ENCODE results near the gene SLC22A12.
"Not testable (repeated sequence)": the region's sequence is repeated elsewhere in the genome, so short reads cannot be mapped to it uniquely, and the experiment has no call there.

SLC22A12 gene

DNA sequence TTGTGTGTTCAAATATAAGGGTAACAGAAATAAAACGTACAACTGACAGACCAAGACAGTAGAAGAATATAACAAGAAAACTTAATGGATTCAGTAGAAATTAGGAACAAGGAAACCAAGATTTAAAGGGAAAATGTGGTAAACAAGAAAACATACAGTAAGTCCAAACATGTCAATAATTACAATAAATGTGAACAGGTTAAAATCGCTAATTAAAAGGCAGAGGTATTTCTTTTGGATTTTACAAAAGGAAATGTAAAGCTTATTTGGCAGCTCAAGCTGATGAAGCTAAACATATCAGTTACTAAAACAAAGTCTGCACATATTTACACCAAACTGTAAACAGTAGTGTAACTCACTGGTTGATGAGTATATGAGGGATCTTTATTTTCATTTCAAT, 2.3 kb upstream of the SLC22A12 start:
- no peak for FAIRE-seq

DNA sequence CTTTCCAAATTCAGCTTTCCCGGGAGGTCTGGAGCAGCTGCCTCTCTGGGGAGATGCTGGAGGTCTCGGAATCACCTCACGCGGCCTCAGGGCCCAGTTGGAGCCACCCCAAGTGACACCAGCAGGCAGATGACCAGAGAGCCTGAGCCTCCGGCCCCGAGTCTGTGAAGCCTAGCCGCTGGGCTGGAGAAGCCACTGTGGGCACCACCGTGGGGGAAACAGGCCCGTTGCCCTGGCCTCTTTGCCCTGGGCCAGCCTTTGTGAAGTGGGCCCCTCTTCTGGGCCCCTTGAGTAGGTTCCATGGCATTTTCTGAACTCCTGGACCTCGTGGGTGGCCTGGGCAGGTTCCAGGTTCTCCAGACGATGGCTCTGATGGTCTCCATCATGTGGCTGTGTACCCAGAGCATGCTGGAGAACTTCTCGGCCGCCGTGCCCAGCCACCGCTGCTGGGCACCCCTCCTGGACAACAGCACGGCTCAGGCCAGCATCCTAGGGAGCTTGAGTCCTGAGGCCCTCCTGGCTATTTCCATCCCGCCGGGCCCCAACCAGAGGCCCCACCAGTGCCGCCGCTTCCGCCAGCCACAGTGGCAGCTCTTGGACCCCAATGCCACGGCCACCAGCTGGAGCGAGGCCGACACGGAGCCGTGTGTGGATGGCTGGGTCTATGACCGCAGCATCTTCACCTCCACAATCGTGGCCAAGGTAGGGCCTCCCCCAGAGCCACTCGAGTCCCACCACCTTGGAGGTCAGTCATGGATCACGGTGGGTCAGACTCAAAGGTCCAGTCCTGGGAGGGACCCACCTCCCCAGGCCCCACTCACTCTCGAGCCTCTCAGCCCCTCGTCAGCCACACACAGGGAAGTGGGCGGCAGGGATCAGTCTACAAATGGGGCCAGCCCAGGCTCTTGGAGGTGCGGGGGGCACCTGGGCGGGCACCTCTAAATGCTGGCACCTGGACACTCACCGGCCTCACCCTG, 525 bp downstream of the SLC22A12 start:
- no peak for FAIRE-seq

DNA sequence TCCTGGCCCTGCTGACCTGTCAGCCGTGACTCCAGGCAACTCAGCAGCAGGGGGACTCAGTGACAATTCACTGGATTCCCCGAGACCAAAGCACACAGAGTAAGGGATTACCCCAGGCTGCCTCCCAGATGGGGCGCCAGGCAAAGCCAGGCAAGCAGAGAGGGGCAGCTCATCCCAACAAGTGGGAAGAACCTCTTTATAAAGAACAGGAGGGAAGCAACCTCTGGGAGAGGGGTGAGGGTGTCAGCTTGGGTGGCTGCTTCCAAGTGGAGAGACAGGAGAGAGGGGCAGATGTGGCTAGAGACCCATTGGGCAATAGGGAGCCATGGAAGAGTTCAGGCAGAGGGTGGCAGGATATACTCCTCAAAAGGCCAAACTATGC, 1.2 kb downstream of the SLC22A12 start:
- FAIRE-seq, result no peak

DNA sequence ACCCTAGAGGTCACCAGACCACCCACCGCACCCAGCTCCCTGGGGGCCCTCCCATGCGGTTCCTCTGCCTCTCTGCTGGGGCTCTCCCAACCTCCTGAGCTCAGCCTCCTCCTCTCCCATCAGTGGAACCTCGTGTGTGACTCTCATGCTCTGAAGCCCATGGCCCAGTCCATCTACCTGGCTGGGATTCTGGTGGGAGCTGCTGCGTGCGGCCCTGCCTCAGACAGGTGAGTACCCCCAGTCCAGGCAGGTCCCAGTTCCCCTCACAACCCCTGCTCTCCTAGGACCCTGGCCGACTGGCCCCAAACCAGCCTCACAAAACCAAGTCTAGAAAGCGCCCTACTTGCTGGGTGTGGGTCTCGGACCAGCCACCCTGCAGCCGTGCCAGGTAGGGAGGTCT, 1.6 kb downstream of the SLC22A12 start:
- FAIRE-seq, result no peak

DNA sequence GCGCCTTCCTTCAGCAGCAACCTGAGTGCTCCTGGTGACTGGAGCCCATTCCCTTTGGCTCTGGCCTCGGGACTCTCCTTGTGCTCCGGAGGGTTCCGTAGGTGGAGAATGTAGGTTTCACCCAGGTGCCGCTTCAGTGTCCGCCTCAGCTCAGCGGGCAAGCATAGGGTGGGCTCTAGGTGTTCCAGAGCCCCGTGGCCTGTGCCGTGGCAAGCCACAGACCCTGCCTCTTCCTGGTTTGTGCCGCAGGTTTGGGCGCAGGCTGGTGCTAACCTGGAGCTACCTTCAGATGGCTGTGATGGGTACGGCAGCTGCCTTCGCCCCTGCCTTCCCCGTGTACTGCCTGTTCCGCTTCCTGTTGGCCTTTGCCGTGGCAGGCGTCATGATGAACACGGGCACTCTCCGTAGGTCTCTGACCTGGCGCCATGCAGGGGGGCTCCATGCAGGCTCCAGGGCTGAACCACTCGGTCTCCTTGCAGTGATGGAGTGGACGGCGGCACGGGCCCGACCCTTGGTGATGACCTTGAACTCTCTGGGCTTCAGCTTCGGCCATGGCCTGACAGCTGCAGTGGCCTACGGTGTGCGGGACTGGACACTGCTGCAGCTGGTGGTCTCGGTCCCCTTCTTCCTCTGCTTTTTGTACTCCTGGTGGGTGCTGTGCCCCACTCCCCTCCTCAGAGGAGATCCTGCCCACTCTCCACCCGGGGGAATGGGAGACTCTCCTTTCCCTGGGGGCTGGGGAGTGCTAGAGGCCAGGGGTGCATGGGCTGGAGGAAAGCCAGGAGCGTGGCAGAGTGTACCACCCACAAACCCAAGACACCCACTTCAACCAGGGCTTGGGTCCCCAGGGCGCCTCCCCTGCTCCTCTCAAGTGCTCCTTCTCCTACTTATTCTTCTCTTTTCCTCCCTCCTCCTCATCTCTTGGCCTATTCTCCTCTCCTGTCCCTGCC, 2.4 kb downstream of the SLC22A12 start:
- no peak for FAIRE-seq

DNA sequence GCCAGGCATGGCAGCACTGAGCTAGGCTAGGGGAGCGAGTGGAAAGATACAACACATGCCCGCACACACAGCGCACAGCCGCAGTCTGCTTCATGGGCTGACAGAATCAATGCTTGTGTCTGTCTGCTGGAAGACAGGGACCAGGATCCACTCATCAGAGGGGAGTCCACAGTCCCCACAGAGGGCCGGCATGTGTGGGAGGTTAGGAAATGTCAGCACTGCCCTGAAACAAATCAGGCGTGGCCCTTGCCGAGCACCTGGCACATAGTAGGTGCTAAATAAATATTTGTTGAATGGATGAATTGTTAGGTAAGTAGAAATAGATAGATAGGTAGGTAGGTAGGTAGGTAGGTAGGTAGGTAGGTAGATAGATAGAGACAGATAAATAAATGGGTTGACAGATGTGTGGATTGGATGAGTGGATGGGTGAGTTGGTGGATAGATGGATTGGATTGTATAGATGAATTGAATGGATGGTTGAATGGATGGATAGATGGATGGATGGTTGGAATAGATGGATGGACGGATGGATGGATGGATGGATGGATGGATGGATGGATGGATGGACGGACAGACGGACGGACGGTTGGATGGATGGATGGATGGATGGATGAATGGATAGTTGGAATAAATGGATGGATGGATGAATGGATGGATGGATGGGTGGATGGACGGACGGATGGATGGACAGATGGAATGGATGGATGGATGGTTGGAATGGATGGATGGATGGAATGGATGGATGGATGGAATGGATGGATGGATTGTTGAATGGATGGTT, 3.3 kb downstream of the SLC22A12 start:
- no peak for FAIRE-seq

DNA sequence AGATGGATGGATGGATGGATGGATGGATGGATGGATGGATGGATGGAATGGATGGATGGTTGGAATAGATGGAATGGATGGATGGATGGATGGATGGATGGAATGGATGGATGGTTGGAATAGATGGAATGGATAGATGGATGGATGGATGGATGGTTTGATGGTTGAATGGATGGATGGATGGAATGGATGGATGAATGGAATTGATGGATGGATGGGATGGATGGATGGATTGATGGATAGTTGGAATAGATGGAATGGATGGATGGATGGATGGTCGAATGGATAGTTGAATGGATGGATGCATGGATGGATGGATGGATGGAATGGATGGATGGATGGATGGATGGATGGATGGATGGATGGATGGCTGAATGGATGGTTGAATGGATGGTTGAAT, 4.9 kb downstream of the SLC22A12 start:
- FAIRE-seq, result not testable (repeated sequence)

DNA sequence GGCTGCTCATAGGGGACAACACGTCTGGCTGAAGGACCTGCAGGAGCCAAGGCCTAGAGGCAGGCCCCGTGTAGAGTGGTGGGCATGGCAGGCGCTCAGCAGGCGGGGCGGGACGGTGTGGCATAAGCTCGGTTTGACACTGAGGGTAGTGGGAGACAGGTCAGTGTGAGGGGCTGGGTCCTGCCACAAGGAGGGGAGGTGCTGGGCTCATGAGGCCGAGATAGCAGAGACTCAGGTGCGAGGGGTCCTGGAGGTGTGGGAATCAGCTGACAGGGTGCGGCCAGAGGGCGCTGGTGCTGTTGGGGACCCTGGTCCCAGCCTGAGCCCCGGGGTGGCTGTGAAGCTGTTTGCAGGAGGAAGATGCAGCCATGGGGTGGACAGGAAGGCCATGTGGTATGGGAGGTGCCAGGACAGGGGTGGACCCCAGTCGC, 6.7 kb downstream of the SLC22A12 start:
- FAIRE-seq, result no peak

DNA sequence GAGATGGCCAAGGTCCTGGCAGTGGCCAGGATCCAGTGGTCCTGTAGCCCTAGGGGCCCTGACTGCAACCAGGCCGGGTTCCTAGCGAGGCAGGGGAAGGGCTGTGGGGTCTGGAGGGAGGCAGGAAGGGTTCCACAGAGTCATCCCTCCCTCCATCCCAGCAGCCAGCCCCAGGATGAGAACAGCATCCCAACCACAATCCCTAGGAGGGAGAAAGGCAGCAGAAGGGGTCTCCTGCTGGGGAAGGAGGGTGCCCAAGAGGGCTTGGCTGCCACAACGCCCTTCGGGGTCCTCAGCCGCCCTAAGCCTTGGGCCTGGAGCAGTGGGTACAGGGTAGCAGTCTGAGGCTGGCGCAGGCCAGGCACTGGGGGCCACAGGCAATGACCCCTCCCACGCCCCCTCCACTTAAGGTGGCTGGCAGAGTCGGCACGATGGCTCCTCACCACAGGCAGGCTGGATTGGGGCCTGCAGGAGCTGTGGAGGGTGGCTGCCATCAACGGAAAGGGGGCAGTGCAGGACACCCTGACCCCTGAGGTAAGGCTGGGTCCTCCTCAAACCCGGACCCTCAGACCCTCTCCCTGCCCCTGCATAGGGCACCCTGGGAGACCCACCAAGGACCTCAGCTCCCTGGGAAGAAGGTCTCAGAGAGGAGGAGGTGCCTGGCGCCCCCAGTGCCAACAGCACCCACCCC, 7.2 kb downstream of the SLC22A12 start:
- no peak for FAIRE-seq

DNA sequence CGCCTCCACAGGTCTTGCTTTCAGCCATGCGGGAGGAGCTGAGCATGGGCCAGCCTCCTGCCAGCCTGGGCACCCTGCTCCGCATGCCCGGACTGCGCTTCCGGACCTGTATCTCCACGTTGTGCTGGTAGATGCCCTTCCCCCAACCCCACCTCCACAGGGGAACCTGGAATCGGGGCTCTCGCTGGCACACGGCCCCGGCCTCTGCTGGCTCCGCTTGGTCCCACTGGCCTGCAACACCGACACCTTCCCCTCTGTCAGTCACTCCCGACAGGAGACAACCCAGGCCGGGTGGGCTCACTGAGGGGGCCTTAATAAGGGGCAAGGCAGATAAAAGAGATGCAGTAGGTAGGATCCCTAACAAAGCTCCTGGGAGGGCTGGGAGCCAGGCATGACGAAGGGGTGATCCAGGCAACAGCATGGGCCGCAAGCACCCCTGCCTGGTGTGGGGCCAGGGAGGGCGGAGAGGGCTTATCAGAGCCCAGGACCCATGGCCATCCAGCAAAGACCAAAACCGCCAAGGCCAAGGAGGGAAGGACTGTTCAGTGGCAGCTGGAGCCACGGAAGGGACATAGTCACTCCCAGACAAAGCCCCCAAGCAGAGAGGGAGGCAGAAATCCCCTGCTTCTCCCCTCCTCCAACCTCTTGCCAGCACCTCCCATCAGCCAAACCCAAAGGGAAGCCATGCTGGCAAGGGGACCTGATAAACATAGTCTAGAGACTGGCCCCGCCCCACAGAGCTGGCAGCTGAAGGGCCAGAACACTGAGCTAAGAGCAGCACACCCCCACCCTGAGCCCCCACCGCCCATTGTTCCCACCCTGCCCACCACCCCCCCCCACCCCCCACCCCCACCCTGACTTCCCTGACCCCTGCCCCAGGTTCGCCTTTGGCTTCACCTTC, 8.0 kb downstream of the SLC22A12 start:
- FAIRE-seq, result no peak

DNA sequence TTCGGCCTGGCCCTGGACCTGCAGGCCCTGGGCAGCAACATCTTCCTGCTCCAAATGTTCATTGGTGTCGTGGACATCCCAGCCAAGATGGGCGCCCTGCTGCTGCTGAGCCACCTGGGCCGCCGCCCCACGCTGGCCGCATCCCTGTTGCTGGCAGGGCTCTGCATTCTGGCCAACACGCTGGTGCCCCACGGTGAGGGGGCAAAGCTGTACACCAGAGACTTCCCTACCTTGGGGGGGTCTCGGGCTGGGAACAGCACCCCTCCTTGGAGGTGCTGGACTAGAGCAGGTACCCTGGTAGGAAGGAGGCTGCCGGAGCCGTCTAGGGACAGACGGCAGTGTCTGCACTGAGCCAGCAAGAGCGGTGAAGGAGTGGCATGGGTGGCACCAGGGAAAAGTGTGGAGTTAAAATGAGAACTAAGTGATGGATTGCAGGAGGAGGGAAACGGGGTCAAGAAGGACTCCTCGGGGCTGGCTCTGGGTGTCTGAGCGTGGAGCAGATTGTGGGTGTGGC, 8.7 kb downstream of the SLC22A12 start:
- FAIRE-seq, result no peak

DNA sequence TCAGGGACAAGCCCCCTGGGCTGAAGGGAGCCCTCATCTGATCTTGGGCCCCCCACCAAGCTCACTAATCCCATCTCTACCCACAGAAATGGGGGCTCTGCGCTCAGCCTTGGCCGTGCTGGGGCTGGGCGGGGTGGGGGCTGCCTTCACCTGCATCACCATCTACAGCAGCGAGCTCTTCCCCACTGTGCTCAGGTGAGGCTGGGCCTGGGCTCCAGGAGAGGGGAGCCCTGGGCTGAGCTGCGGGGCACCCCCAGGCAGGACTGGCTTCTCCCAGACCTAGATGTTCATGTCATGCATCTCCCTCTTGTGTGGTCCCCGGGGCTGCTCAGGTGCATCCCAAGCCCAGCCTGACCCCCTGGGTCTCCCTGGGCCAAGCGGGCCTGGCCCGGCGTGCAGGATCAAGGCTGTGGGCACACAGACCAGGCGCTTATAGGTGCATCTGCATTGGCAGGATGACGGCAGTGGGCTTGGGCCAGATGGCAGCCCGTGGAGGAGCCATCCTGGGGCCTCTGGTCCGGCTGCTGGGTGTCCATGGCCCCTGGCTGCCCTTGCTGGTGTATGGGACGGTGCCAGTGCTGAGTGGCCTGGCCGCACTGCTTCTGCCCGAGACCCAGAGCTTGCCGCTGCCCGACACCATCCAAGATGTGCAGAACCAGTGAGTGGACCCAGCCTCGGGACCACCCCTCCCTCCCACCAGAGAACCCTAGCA, 9.4 kb downstream of the SLC22A12 start:
- FAIRE-seq, result no peak

DNA sequence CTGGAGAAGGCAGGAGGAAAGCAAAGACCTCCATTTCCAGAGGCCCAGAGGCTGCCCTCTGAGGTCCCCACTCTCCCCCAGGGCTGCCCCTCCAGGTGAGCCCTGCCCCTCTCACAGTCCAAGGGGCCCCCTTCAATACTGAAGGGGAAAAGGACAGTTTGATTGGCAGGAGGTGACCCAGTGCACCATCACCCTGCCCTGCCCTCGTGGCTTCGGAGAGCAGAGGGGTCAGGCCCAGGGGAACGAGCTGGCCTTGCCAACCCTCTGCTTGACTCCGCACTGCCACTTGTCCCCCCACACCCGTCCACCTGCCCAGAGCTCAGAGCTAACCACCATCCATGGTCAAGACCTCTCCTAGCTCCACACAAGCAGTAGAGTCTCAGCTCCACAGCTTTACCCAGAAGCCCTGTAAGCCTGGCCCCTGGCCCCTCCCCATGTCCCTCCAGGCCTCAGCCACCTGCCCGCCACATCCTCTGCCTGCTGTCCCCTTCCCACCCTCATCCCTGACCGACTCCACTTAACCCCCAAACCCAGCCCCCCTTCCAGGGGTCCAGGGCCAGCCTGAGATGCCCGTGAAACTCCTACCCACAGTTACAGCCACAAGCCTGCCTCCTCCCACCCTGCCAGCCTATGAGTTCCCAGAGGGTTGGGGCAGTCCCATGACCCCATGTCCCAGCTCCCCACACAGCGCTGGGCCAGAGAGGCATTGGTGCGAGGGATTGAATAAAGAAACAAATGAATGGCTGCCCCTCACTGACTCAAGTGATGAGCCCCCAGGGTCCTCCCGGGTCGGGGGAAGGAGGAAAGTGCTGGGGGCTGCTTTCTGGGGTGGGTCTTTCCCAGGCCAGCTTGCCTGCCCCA, 10.8 kb downstream of the SLC22A12 start:
- FAIRE-seq, result no peak

DNA sequence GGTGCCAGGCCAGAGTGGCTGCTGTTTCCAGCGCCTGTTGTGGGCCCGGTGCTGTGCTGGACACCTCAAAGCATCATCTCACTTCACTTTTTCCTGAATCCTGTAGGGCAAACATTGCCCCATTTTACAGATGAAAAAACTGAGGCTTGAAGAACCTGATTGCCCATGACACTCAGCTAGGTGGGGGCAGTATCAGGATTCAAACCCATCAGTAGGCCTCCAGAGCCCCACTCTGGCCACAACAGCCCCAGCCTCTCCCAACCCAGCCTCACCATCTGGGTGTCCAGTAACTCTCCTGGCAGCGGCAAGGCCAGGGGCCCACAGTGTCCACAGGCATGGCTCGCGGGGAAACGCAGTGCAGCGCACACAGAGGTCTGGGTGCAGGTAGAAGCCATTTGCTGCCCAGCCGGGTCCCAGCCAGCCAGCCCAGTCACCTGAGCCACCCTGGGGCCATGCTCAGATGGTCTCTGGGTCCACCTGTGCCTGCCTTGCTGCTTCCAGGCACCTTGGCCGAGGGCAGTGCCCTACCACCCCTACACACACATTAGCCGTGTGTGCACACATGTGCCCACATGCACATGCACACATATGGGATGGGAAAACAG, 11.5 kb downstream of the SLC22A12 start:
- FAIRE-seq, result no peak

DNA sequence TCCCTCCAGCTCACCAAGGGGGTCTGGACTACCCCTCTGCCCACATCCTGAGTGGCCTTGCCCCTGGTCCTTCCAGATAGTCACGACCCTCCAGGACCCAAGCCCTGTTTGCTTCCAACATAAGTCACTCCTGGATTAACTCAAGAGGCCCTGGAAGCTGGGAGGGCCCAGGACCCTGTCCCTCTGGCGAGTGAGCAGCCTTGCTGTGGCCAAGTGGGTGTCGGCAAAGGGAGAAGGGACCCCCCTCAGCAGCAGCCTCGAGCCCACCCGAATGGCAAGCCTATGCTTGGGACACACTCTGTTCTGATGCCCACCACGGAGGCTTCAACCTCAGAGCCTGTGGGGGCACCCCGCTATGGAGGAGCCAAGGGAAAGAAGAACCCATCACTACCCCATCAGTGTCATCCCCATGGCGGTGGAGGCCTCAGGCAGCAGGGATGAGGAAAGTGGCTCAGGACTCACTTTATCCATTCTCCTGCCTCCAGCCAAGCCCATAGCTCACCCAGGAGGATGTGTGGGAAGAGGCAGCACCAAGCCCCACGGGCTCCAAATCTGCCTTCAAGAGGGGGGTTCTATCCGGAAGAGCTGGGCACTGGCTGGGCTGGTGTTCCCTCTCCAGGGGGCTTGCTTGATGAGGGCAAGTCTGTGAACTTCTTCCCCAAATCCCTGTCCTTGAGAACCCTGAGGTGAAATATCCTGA, 12.5 kb downstream of the SLC22A12 start:
- FAIRE-seq, result no peak

DNA sequence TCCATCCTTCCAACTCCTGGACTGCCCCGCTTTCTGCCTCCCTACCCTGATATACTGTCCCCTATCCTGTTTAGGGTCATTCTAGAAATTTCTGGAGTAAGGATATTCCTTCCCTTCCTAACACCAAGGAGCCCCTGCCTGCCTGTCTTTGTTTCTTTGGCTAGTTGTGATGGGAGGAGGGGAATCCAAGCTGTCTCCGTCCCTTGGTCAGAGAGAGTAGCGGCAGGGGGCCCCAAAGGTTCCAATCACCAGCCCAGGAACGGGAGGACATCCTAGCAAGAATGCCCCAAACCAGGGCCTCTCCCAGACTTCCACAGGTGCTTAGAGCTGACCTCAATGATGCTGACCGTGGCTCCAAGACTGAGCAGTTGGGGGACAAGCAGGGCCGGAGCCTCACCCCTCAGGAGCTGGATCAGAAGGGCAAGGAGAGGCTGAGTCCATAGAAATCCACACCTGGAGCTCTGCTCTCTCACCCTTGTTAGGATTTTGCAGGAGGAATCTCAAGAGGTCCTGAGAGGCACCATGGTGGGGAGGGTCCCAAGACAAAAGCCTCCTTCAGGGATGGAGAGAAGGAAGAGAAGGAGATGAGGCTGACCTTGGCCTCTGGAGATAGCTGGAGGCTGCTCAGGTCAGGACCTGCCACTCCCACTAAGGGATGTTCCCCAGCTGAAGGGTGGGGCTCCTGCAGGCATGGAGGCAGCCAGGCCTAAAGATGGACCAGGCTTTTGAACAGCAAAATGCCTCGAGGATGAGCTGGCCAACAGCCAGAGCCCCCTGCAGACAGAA, 13.6 kb downstream of the SLC22A12 start:
- no peak for FAIRE-seq

DNA sequence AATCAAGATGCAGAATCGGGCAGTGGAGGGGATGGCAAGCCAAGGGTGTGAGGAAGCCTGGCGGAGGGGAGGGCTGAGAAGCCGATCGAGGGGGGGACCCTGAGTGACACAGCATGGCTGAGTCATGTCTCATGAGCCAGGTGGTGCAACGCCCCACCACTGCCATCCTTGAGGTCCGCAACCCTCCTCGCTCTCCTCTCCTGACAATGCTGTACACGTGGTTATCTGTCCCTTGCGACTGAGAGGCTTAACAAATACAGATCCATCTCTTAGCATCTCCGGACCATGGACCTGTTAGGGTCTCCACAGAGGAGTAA, 14.2 kb downstream of the SLC22A12 start:
- no peak for FAIRE-seq
